Thymus (tissue), 14 donors: Measurements from ENCODE around the gene DYRK4. TPM values are rescaled to one million over a fixed set of nuclear protein-coding genes. Genes with fewer than 3 reads are reported as not detected.
"Not testable (repeated sequence)": the region's sequence is repeated elsewhere in the genome, so short reads cannot be mapped to it uniquely, and the experiment has no call there.

Source experiments
- DNase-seq, 9 donors: peaks; one replicate each; pipeline ENCODE4 v3.0.0-alpha.2; 2013; ENCODE audit warnings: low spot score in 9 of 9, low read depth in 6 of 9, missing footprints in 1 of 9
- H3K27ac ChIP-seq, 2 donors: one replicate each; pipeline ENCODE4 v1.5.1; 2013; ENCODE audit warnings: control low read depth in 1 of 2, low read depth in 1 of 2, low read length in 1 of 2, mild to moderate bottlenecking in 1 of 2, moderate library complexity in 1 of 2
- H3K27me3 ChIP-seq, 2 donors: one replicate each; pipeline ENCODE4 v1.5.1; 2013; ENCODE audit warnings: low read length in 1 of 2; ENCODE audit not compliant: control insufficient read depth in 2 of 2, insufficient read depth in 1 of 2
- H3K36me3 ChIP-seq, 2 donors: one replicate each; pipeline ENCODE4 v1.5.1; 2013; ENCODE audit warnings: low read length in 1 of 2, mild to moderate bottlenecking in 1 of 2, moderate library complexity in 1 of 2; ENCODE audit not compliant: control insufficient read depth in 2 of 2, insufficient read depth in 2 of 2
- H3K4me1 ChIP-seq, 2 donors: one replicate each; pipeline ENCODE4 v1.5.1; 2013; ENCODE audit warnings: low read length in 2 of 2; ENCODE audit not compliant: control insufficient read depth in 2 of 2, insufficient read depth in 2 of 2
- H3K4me3 ChIP-seq, 2 donors: one replicate each; pipeline ENCODE4 v1.5.1; 2013; ENCODE audit warnings: low read length in 2 of 2, control low read depth in 1 of 2, mild to moderate bottlenecking in 1 of 2
- H3K9me3 ChIP-seq, 2 donors: one replicate each; pipeline ENCODE4 v1.5.1; 2013; ENCODE audit warnings: low read length in 1 of 2, mild to moderate bottlenecking in 1 of 2; ENCODE audit not compliant: control insufficient read depth in 2 of 2, insufficient read depth in 1 of 2
- WGBS: extraction: QIAGEN DNeasy Blood & Tissue Kit; methylation state at CpG from one replicate; pipeline ENCODE4 v1.1.7; 2013; 5-methylcytosine and 5-hydroxymethylcytosine counted together
- long read RNA-seq, 10 donors: transcript quantifications; one replicate each; lab custom pipeline, GENCODE V29; 2026
- polyA plus RNA-seq: library from polyadenylated mRNA; stranded (reverse); fragments of 200-250 nt; gene quantifications from one replicate; pipeline ENCODE4 v1.2.3, GENCODE V29; 2013
- total RNA-seq: library from RNA; stranded (reverse); fragments of 120-200 nt; gene quantifications from one replicate; pipeline ENCODE4 v1.2.4, GENCODE V29; 2013
- donor health status: healthy.

Gene DYRK4
- 61.8 TPM for total RNA-seq
- 50.5 TPM for polyA plus RNA-seq
- long read RNA-seq, donor 1, partial matches to known transcripts: 0 of 1 reads
- long read RNA-seq, donor 1, other reads (novel, unspliced or antisense): 0 of 1 reads
- long read RNA-seq, donor 2: 0 reads
- long read RNA-seq, donor 3, partial matches to known transcripts: 19 of 23 reads
- long read RNA-seq, donor 3, other reads (novel, unspliced or antisense): 0 of 23 reads
- long read RNA-seq, donor 4, partial matches to known transcripts: 0 of 1 reads
- long read RNA-seq, donor 4, other reads (novel, unspliced or antisense): 0 of 1 reads
- long read RNA-seq, donor 5, transcript DYRK4-215 (2 exons, 514 nt): major isoform, 9 of 36 reads
- long read RNA-seq, donor 5, partial matches to known transcripts: 14 of 36 reads
- long read RNA-seq, donor 5, other reads (novel, unspliced or antisense): 7 of 36 reads
- long read RNA-seq, donor 6, partial matches to known transcripts: 0 of 3 reads
- long read RNA-seq, donor 6, other reads (novel, unspliced or antisense): 0 of 3 reads
- long read RNA-seq, donor 7, partial matches to known transcripts: 0 of 7 reads
- long read RNA-seq, donor 7, other reads (novel, unspliced or antisense): 6 of 7 reads
- long read RNA-seq, donor 8, partial matches to known transcripts: 0 of 2 reads
- long read RNA-seq, donor 8, other reads (novel, unspliced or antisense): 0 of 2 reads
- long read RNA-seq, donor 9, partial matches to known transcripts: 0 of 2 reads
- long read RNA-seq, donor 9, other reads (novel, unspliced or antisense): 0 of 2 reads
- long read RNA-seq, donor 10, partial matches to known transcripts: 0 of 6 reads
- long read RNA-seq, donor 10, other reads (novel, unspliced or antisense): 0 of 6 reads

DNA sequence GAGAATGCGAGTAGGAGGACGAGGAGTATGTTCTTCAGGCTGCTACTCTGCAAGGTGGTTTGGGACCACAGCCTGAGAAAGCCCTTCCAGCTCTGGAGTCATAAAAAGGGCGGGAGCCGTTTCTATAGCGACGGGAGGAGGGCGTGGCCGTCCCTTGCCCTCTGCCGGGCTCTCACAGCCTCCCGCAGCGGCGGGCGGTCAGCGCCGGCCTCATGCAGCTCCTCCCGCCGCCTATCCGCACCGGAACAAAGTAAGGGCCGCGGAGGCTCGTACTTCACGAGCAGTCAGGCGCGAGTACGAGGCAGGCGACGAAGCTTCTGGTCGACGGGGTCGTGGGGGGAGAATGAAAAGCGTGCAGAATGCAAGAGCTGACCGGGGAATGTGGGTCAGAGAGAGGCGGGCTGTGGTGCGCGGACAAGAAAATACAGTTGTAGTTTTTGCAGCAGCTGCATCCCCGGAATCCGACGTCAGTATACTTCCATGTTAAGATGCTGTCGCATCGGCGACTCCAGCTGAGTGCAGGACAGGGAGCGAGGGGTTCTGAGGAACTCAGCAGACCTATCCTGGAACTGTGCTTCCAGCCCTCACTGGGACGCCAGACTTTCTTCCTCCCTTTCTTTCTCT is at the start of gene DYRK4:
DYRK4 (plus strand) TSS at position 175 of the 624 bp plus-strand sequence; CDS start at position 213, 38 bp downstream.
- DNase-seq: peak in 3 of 9 donors; percentile 8 to 42 (median 18)
- Histone ChIP-seq H3K36me3 (peaks cover 0 to 14% of the 10 kb centered on the region in 2 donors), H3K27ac (no peak within 1 kb of the TSS), H3K27me3 (peaks cover 0 to 5% of the 10 kb centered on the region in 2 donors), H3K4me1 (peaks cover 0 to 11% of the 10 kb centered on the region in 2 donors), H3K4me3 (peak within 1 kb of the TSS in 1 of 2 donors; percentile 15), H3K9me3 (no peaks in the 10 kb centered on the region)
- WGBS: 37% methylated on average over 44 of the region's 44 CpGs

GRCh38 chr12:4518106-4518728 is 43.8 kb upstream of the DYRK4 start:
- no peaks in the 10 kb centered on the region for H3K4me1 ChIP-seq
- no peak overlapping the region for H3K27ac ChIP-seq
- H3K4me3 ChIP-seq: no peak overlapping the region
- WGBS: 97% methylated on average over 5 of the region's 5 CpGs
- no peaks in the 10 kb centered on the region for H3K9me3 ChIP-seq
- no peak for DNase-seq
- H3K27me3 ChIP-seq: no peaks in the 10 kb centered on the region
- peaks cover 10 to 13% of the 10 kb centered on the region in 2 donors for H3K36me3 ChIP-seq

DNA sequence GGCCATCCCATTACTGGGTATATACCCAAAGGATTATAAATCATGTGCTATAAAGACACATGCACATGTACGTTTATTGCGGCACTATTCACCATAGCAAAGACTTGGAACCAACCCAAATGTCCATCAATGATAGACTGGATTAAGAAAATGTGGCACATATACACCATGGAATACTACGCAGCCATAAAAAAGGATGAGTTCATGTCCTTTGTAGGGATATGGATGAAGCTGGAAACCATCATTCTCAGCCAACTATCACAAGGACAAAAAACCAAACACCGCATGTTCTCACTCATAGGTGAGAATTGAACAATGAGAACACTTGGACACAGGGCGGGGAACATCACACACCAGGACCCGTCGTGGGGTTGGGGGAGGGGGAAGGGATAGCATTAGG is 38.6 kb upstream of the DYRK4 start:
- peaks cover 6 to 23% of the 10 kb centered on the region in 2 donors for H3K36me3 ChIP-seq
- not testable (repeated sequence) for DNase-seq, H3K27me3 ChIP-seq, H3K27ac ChIP-seq, H3K9me3 ChIP-seq, H3K4me3 ChIP-seq, H3K4me1 ChIP-seq
- WGBS: 97% methylated on average over 7 of the region's 7 CpGs

GRCh38 chr12:4526923-4527546 is 35.0 kb upstream of the DYRK4 start:
- WGBS: over 99% methylated on average over 2 of the region's 2 CpGs
- Histone ChIP-seq H3K36me3 (peaks cover under 1 to 21% of the 10 kb centered on the region in 2 donors), H3K27ac (no peak overlapping the region), H3K27me3 (no peaks in the 10 kb centered on the region), H3K4me1 (peaks cover 0 to 12% of the 10 kb centered on the region in 2 donors), H3K9me3 (no peaks in the 10 kb centered on the region), H3K4me3 (no peak overlapping the region)
- peak in 1 of 9 donors; percentile 33 for DNase-seq

GRCh38 chr12:4530160-4530559 is 31.8 kb upstream of the DYRK4 start:
- DNase-seq: no peak
- Histone ChIP-seq H3K27ac (no peak overlapping the region), H3K27me3 (no peaks in the 10 kb centered on the region), H3K36me3 (peaks cover 10 to 24% of the 10 kb centered on the region in 2 donors), H3K4me1 (peaks cover 0 to 12% of the 10 kb centered on the region in 2 donors), H3K9me3 (no peaks in the 10 kb centered on the region), H3K4me3 (no peak overlapping the region)
- WGBS: 94% methylated on average over 1 of the region's 1 CpG

GRCh38 chr12:4530982-4531586 is 30.9 kb upstream of the DYRK4 start:
- 73% methylated on average over 6 of the region's 6 CpGs for WGBS
- DNase-seq: peak in 3 of 9 donors; percentile 28 to 55 (median 35)
- Histone ChIP-seq H3K27ac (peak overlapping the region in 1 of 2 donors; percentile 33), H3K36me3 (peaks cover 10 to 24% of the 10 kb centered on the region in 2 donors), H3K9me3 (no peaks in the 10 kb centered on the region), H3K4me3 (no peak overlapping the region), H3K27me3 (no peaks in the 10 kb centered on the region), H3K4me1 (peaks cover 0 to 12% of the 10 kb centered on the region in 2 donors)

DNA sequence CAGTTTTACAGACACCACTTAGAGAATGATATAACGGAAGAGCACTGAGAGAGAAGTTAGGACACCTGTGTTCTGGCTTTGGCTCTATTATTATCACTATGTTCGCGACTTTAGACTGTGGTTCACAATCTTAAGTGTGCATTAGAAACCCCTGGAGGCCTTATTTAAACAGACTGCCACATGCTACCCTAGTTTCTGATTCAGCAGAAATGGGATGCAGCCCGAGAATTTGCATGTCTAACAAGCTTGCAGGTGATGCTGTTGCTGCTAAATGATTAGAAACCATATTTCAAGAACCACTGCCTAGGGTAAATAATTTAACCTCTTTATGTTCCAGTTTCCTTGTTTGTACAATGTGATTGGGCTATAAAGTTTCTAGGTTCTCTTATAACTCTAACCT is 26.9 kb upstream of the DYRK4 start:
- Histone ChIP-seq H3K4me1 (peaks cover 8 to 23% of the 10 kb centered on the region in 2 donors), H3K36me3 (peaks cover 10 to 19% of the 10 kb centered on the region in 2 donors), H3K27me3 (no peaks in the 10 kb centered on the region), H3K4me3 (no peak overlapping the region), H3K27ac (no peak overlapping the region), H3K9me3 (no peaks in the 10 kb centered on the region)
- WGBS: 97% methylated on average over 4 of the region's 4 CpGs
- no peak for DNase-seq

DNA sequence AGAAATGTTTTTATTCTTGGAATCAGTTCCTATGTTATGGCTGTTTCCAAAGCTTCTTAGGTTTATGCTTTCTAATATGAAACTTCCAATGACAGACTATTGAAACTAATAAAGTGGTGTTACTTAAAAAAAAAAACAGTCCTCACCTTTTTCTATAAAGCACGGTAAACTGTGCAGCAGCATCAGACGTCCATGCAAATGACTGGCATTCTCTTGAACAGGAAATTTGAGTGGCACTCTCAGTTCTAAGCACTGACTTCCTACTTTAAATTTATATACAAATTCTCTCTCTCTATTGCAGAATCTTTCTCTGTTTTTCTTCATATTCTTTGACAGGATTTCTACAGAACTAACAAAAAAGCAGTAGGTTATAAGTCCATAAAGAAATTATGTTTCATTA is 26.1 kb upstream of the DYRK4 start:
- WGBS: 96% methylated on average over 2 of the region's 2 CpGs
- Histone ChIP-seq H3K27ac (no peak overlapping the region), H3K9me3 (no peaks in the 10 kb centered on the region), H3K4me1 (peaks cover 8 to 23% of the 10 kb centered on the region in 2 donors), H3K36me3 (peaks cover 10 to 19% of the 10 kb centered on the region in 2 donors), H3K27me3 (no peaks in the 10 kb centered on the region), H3K4me3 (no peak overlapping the region)
- DNase-seq: no peak
